ELF-1 (cell line): Measurements from ENCODE around the gene CPNE5.
"Not testable (repeated sequence)": the region's sequence is repeated elsewhere in the genome, so short reads cannot be mapped to it uniquely, and the experiment has no call there.

Experiments used
- DNase-seq: peaks from one replicate; pipeline ENCODE4 v3.0.0-alpha.2; 2016; ENCODE audit warnings: low read depth, low spot score

Gene CPNE5

DNA sequence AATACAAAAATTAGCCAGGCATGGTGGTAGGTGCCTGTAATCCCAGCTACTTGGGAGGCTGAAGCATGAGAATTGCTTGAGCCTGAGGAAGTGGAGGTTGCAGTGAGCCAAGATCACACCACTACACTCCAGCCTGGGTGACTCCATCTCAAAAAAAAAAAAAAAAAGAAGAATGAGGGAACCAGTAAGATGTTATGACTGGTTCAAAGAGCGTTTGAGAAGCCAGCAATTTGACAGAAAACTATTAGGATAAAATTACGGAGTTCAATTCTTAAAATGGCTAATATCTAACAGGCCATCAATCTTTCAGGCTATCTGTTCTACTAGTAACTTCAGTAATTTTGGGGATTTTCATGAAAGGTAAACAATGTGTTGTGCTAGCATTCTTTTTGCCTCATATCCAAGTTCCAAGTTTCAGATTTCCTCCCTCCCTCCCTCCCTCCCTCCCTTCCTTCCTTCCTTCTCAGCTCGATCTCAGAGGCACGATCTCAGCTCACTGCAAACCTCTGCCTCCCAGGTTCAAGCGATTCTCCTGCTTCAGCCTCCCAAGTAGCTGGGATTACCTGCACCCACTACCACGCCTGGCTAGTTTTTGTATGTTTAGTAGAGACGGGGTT is 134.2 kb downstream of the CPNE5 start:
- DNase-seq, result not testable (repeated sequence)

DNA sequence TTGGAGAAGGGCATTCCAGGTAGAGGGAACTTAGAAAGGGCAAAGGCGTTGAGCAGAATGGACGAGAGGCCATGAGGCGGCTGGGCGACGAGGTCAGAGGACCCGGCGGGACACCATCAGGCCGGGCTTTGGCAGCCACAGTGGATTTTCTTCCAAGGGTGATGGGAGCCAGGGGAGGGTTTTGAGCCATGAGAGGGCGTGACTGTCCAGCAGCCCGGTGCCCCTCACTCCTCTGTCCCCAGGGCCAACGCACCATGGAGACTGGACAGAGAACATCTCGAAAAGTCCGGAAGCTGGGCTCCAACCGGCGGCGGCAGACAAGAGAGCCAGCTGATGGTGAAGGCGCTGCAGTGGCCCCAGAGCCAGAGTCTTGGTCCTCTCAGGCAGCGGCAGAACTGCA is 135.3 kb downstream of the CPNE5 start:
- no peak for DNase-seq

DNA sequence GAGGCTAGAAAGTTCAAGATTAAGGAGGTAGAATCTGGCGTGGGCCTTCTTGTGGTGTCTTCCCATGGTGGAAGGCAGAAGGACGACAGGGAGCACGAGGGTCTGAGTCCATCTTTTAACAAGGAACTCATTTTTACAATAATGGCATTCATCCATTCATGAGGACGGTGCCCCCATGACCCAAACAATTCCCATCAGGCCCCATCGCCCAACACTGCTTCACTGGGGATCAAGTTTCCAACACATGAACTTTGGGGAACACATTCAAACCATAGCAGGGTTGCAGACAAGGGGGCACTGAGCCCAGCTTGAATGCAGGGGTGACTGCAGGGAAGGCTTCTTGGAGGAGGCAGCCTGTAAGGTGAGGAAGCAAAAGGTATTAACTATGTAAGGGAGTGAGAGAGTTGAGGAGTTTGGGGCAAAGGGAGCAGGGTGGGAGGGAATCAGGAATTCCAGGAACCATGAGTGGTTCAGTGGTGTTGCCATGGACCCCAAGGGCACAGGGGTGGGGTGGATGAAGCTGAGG is 136.1 kb downstream of the CPNE5 start:
- no peak for DNase-seq

DNA sequence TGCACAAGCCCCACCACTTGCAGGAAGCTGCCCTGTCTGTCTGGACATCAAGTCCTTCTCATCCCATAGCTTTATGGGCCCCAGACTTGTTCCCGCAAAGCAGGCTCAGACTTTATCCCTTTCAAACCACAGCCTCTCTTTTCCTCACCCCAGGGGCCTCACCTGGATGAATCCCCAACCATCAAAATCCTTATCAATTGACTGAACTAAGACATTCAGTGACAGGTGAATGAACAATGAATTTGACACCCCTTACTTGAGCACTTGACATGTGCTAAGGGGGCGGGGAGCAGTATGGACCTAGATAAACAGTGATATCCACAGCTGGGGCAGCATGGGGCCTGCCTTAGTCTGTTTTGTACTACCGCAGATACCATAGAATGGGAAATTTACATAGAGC is 136.6 kb downstream of the CPNE5 start:
- no peak for DNase-seq

DNA sequence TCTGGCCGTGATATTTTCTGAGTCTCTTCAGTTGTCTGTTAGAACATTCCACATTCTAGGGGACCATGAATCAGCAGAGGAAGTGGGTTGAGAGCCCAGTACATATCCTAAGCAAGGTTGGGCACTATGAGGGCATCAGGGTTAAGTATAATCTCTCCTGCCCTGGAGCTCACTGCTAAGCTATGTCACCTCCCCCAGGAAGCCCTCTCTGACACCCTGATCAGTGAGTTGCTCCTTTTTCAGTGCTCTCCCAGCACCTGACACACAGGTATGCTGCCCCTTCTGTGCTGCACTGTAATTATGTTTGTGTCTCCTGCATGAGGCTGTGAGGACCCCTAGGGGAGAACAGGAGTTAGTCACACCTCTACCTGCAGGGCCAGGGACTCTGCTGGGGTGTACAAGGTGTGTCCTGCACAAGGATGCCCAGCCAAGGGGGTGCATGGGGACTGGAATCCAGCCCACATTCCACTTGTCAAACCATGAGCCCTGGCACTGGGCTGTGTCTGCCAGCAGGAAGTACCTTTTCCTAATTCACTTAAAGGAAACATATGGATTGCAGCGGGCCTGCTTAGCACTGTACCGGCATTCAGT is 137.7 kb downstream of the CPNE5 start:
- no peak for DNase-seq

DNA sequence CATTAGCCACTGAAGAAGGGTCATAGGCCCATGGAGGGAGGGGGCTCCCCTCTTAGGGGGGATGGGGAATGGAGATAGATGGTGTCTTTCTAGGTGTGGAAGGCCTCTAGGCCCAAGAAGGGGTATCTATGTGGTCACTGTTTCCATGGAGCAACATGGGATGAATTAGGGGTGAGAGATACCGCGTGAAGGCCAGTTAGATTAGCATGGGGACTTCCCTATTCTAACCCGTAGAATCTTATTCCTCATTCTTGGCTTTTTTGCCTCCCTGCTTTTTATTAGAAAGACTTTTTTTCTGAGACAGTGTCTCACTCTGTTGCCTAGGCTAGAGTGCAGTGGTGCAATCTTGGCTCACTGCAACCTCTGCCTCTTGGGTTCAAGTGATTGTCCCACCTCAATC is 138.4 kb downstream of the CPNE5 start:
- no peak for DNase-seq

DNA sequence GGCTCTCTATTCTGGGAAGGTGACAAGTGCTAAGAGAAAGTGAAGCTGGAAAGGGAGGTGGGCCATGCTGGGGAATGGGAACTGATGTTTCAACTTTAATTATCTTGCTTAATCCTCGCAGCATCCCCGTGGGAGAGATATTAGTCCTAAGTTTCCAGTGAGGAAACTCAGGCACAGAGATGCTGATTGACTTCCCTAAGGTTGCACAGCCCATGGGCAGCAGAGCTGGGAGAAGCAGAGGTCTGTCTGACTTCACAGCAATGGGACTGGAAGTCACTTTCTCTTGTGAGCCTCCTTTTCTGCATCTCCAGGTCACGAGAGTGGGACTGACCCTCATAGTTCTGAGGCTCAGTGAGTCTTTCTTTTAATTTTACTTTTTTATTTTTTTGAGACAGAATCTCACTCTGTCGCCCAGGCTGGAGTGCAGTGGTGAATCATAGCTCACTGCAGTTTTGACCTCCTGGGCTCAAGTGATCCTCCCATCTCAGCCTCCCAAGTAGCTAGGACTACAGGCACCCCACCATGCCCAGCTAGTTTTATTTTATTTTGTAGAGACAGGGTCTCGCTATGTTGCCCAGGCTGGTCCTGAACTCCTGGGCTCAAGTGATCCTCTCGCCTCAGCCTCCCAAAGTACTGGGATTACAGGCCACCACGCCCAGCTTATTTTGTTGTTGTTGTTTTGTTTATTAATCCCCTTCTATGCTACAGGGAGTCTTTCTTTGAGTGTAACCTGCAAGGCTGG is 139.0 kb downstream of the CPNE5 start:
- DNase-seq, result no peak

DNA sequence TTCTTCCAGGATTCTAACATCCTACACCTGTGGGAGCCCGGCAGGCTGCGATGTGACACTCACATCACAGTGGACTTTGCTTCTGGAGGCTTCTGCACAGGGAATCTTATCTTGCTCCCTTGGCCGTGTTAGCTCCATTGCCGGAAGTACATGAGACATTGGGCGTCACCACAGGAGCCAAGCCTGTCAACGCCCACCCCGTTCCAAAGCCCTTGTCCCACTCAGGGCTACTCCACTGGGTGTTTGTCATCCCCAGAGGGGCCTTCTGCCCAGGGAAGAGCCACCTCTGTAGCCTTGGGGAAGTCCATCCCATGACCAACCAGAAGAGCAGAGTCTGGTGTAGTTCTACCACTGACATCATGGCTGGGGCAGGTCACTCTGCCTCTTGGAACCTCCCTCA is 139.9 kb downstream of the CPNE5 start:
- no peak for DNase-seq

DNA sequence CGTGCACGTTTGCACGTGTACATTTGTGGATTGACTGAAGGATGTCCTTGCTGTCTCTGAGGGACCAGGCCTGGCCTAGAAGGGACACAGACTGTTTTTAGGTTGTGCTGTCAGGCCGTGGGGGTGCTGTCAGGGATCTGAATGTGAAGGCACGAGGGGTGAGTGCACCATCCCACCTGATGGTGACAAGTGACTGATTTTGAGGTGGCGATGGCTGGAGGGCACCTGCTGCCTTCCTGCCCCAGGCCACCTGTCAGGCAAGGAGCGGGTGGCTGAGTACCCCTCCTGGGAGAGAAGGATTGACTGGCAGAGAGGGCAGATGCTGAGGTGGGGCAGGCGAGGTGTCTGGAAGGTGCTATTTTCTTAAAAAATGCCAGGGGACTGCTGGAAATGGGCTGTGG is 140.4 kb downstream of the CPNE5 start:
- DNase-seq, result no peak

DNA sequence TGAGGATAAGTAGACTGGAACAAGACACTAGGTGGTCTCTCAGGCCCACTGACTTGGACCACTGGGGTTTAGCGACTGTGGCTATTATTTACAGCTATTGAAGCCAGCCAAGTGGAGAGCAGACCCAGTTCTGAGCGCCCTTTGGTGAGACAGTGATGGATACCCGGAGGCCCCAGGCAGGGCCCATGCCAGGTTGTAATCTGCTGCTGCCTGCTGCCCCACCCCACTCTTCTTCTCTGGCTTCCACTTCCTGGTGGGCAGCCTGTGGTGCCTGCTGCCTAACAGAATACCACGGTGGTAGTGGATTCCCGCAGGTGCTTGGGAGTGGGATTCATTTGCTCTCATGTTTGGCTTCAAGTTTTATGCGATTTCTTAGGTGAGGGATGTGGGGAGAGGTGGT is 141.0 kb downstream of the CPNE5 start:
- DNase-seq, result no peak

DNA sequence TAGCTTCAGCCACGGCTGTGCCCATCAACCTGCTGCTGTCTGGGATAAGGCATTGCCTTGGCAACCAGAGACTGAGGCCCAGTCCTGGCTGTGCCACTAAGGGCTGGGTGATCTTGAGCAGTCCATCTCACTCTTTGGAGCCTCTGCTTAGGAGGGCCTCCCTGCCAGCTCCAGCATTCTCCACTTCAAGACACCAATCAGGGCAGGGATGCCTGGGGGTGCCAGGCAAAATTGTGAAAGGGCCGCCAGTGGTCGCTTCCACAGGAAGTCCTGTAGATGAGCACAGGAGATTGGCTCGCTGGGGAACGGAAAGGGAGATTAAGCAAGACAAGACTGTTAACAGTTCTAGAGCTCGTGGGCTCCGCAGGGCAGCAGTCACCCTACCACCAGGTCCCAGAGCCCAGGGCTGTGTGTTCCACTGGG is 141.8 kb downstream of the CPNE5 start, which contains the start of gene RAB44:
TSS of gene RAB44 (plus strand) at position 346 of the 423 bp plus-strand sequence. CDS start 6,410 bp downstream, outside the sequence.
- no peak for DNase-seq

DNA sequence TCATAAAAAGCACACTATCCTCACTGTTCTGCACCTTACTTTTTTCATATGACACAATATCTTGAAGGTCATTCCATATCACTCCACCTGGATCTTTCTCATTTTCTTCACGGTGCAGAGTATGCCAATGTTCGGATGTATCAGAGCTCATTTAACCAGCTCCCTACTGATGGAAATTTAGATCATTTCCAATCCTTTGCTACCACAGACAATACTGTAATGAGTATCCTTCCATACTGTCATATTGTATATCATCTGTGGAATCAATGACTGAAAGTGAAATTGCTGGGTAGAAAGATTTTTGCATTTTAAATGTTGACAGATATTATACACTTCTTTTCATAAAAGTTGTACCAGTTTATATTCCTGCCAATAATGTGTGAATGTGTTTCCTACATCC is 143.8 kb downstream of the CPNE5 start:
- no peak for DNase-seq

DNA sequence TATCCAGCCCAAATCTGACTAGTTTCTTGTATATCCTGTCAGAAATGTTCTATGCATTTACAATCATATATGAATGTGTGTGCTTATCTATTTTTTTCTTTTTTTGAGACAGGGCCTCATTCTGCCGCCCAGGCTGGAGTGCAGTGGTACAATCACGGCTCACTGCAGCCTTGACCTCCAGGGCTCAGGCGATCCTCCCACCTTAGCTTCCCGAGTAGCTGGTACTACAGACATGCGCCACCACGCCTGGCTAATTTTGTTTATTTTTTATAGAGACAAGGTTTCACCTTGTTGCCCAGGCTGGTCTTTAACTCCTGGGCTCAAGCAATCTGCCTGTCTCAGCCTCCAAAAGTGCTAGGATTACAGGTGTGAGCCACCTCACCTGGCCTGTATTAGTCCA is 144.6 kb downstream of the CPNE5 start:
- no peak for DNase-seq

DNA sequence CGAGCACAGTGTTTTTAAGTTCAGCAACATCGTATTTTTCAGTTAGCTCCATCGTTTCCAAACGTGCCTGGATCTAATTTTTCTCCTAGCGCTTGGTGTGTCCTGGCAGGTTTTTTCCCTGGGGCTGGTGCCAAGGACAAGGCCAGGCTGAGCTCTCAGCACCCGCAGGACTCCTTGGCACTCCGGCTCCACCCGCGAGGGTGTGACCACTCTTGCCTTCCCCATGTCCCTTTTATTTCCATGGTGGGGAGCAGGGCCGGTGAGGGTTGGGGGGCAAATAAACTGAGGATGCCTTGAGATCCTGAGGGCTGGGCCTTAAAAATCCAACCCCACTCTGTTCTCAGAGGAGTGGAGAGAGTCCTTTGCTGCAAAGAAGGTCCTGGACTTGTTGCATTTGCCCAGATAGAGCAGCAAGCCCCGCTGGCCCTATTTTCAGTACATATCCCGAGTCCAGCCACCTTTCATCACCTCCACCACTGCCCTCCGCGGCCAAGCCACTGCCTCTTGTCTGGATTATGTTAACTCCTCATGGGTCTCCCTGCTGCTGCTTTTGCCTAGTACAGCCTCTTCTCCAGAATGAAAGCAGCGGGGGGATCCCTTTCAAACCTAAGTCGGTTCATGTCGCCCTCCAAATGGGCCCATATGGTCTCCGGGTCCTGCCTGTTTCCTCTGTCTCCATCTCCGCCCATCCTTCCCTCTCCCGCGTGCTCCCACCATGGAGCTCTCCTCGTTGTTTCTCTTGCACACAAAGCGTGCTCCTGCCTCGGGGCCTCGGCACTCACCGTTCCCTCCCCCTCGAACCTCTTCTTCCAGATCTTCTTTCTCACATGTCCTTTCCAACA is 146.2 kb downstream of the CPNE5 start:
- no peak for DNase-seq

DNA sequence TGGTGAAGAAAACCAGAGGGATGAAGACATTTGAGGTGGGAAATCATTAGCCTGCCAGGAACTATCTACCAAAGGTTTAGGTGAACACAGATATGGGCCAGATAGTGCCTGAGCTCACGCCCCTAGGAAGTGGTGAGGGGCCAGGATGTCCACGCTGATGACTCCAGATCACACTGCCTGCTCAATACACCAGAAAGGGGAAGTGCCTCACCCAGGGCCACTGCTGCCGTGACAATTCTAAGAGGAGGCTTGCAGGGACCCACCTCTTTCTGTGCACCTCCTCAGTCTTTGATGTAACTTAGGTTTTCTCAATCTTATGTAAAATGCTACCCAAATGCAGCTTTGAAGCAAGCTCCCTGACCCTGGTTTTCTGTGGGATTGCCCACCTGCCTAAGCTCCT is 147.0 kb downstream of the CPNE5 start:
- DNase-seq, result no peak

DNA sequence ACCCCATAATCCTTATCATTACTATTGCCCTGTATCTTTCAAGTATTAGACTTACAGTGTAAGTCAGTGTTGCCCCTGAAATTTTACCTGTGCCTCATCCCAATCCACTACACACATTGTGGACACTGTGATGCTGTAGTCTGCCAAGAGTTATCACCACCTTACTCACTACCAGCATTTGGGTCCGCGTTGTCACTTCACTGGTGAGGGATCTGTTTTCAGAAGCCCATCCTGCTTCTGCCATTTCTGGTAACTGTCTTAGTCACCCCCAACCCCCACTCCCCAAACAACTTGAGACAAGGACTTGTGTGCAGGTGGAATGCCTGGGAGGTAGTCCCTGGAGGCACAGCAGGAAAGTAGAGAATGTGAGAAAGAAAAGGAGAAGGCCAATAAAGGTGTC is 147.6 kb downstream of the CPNE5 start:
- no peak for DNase-seq

DNA sequence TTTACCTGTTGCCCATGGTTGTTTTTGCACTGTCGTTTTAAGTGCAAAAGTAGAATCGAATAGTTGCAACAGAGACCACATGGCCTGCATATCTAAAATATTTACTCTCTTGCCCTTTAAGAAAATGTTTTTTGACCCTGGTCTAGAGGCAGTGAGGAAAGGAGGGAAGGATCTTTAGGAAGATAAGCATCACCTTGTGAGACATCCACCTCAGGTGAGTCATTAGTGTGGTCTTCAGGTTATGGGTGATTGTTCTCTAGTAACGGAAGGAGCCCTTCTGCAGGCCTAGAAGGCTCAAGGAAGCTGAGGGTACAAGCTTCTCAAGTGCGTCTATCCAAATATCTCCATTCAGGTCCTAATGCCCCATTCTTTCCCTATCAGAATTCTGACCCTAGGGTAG is 148.2 kb downstream of the CPNE5 start:
- DNase-seq, result no peak
